Left ventricle myocardium inferior (tissue), 1 donor: ENCODE results near the gene CFAP73. TPM values are rescaled to one million over a fixed set of nuclear protein-coding genes. Genes with fewer than 3 reads are reported as not detected.
A peak's percentile ranks its signal among the peaks of the same experiment; 100 is the strongest.

Experiments
- DNase-seq: peaks from one replicate; pipeline ENCODE4 v3.0.0-alpha.2; 2020
- H3K27ac ChIP-seq: fragments of 200-600 bp; replicated peaks from 2 replicates; pipeline ENCODE4 v1.8.0; 2021
- H3K27me3 ChIP-seq: fragments of 200-600 bp; 2 replicates; pipeline ENCODE4 v1.8.0; 2021; ENCODE audit warnings: low read depth
- H3K36me3 ChIP-seq: fragments of 200-600 bp; 2 replicates; pipeline ENCODE4 v1.8.0; 2021
- H3K4me1 ChIP-seq: fragments of 200-600 bp; 2 replicates; pipeline ENCODE4 v1.8.0; 2021
- H3K4me3 ChIP-seq: fragments of 200-600 bp; 2 replicates; pipeline ENCODE4 v1.8.0; 2021; ENCODE audit warnings: mild to moderate bottlenecking, moderate library complexity
- H3K9me3 ChIP-seq: fragments of 200-600 bp; replicated peaks from 2 replicates; pipeline ENCODE4 v1.8.0; 2021
- intact Hi-C: fragments of 100-400 bp; cut with micrococcal nuclease; formaldehyde crosslinking; loops from one replicate; pipeline ENCODE4 v1.11.0; 2022
- total RNA-seq: library from RNA; stranded (reverse); fragmentation: NEBNext Ultra II Directional; extraction: Animal tissue kit (Norgen Biotek cat#: 25700); gene quantifications from one replicate; pipeline ENCODE4 v1.2.1, GENCODE V29; 2021
- TF ChIP-seq, protein P1 (sequence below): fragments of 200-600 bp; IDR thresholded peaks from 2 replicates; pipeline ENCODE4 v1.8.0; 2021; ENCODE audit warnings: antibody characterized with exemption, mild to moderate bottlenecking, borderline replicate concordance
- donor health status: DM: no; HTN: yes; CAD: no; lungs with severe emphysema.

The CFAP73 gene
- total RNA-seq, 1 donor from 2014 or later: not detected

- Histone ChIP-seq H3K36me3 (peaks cover 30% of the 10 kb centered on the region), H3K27ac (no peak overlapping the region), H3K4me3 (no peak overlapping the region), H3K27me3 (no peaks in the 10 kb centered on the region), H3K4me1 (peaks cover 42% of the 10 kb centered on the region), H3K9me3 (no peaks in the 10 kb centered on the region)
- TF ChIP-seq, protein P1, sequence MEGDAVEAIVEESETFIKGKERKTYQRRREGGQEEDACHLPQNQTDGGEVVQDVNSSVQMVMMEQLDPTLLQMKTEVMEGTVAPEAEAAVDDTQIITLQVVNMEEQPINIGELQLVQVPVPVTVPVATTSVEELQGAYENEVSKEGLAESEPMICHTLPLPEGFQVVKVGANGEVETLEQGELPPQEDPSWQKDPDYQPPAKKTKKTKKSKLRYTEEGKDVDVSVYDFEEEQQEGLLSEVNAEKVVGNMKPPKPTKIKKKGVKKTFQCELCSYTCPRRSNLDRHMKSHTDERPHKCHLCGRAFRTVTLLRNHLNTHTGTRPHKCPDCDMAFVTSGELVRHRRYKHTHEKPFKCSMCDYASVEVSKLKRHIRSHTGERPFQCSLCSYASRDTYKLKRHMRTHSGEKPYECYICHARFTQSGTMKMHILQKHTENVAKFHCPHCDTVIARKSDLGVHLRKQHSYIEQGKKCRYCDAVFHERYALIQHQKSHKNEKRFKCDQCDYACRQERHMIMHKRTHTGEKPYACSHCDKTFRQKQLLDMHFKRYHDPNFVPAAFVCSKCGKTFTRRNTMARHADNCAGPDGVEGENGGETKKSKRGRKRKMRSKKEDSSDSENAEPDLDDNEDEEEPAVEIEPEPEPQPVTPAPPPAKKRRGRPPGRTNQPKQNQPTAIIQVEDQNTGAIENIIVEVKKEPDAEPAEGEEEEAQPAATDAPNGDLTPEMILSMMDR: no peak
- DNase-seq: no peak
- intact Hi-C loops: no loop called here
Observed at GRCh38 chr12:113190761-113191160, 41.2 kb downstream of the CFAP73 start.

DNA sequence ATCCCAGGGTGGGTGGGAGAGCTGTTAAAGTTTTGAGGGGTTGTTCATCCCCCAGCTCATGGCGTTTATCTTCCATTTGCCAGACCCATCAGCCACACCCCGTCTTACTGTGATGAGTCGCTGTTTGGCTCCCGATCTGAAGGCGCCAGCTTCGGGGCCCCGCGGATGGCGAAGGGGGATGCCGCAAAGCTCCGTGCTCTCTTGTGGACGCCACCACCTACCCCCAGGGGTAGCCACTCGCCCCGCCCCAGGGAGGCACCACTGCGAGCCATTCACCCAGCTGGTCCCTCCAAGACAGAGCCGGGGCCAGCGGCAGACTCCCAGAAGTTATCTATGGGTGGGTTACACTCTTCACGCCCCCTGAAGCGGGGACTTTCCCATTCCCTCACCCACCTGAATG, 41.7 kb downstream of the CFAP73 start:
- Histone ChIP-seq H3K9me3 (no peaks in the 10 kb centered on the region), H3K27ac (no peak overlapping the region), H3K36me3 (peaks cover 30% of the 10 kb centered on the region), H3K4me3 (no peak overlapping the region), H3K4me1 (peaks cover 37% of the 10 kb centered on the region), H3K27me3 (no peaks in the 10 kb centered on the region)
- intact Hi-C loops: no loop called here
- DNase-seq: no peak
- TF ChIP-seq, protein P1: no peak

DNA sequence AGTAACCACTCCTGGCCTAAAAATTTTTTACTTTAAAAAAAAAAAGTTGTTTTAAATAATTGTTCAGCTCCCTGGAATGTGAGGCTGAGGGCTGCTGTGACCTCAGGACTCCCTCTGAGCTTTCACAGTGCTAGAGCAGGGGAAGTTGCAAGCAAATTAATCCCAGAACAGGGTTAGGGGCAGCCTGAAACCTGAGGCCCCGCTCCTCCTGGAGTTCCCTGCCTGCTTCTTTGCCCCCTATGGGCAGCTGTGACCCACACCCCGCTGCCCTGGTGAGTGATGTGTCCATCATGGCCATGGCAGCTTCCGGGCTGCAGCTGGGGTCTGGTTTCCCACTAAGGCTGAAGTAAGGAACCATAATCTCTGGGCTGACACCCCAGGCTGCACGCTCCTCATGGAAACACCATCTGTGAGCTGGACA, 45.5 kb downstream of the CFAP73 start:
- Histone ChIP-seq H3K9me3 (no peaks in the 10 kb centered on the region), H3K27me3 (no peaks in the 10 kb centered on the region), H3K36me3 (peaks cover 24% of the 10 kb centered on the region), H3K4me3 (no peak overlapping the region), H3K27ac (peak overlapping the region; percentile 66), H3K4me1 (peaks cover 24% of the 10 kb centered on the region)
- intact Hi-C loops: no loop called here
- no peak for DNase-seq
- TF ChIP-seq, protein P1: no peak

DNA sequence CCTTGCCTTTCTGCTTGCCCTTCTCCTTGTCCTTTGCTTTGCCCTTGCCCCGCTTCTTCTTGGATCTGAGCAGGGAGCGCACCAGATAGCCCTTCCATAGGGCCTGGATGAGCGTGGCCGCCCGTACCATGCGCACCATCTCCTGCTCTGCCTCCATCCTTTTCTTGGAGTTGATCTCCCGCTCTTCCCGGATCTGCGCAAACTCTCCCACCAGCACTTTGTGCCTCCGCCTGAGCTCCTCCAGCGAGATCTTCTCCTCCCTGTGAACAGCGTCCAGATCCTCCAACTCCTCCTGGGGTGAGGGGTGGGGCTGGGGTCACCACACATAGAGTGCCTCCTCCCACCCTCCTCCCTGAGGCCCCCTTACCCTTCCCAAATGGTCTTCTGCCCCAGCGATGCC, 46.1 kb downstream of the CFAP73 start:
- DNase-seq: no peak
- Histone ChIP-seq H3K36me3 (peaks cover 18% of the 10 kb centered on the region), H3K4me1 (peaks cover 24% of the 10 kb centered on the region), H3K9me3 (no peaks in the 10 kb centered on the region), H3K27me3 (no peaks in the 10 kb centered on the region), H3K27ac (no peak overlapping the region), H3K4me3 (no peak overlapping the region)
- TF ChIP-seq, protein P1: no peak
- intact Hi-C loops: no loop called here

- intact Hi-C loops: no loop called here
- peaks cover 8% of the 10 kb centered on the region for H3K36me3 ChIP-seq
- no peak overlapping the region for H3K4me3 ChIP-seq
- no peak for DNase-seq
- H3K27me3 ChIP-seq: no peaks in the 10 kb centered on the region
- H3K4me1 ChIP-seq: peaks cover 31% of the 10 kb centered on the region
- no peaks in the 10 kb centered on the region for H3K9me3 ChIP-seq
- H3K27ac ChIP-seq: no peak overlapping the region
- TF ChIP-seq, protein P1: no peak
Observed at GRCh38 chr12:113196582-113196981, 47.1 kb downstream of the CFAP73 start.

- H3K4me3 ChIP-seq: no peak overlapping the region
- no peaks in the 10 kb centered on the region for H3K27me3 ChIP-seq
- no peak overlapping the region for H3K27ac ChIP-seq
- H3K9me3 ChIP-seq: no peaks in the 10 kb centered on the region
- peak; percentile 58 for DNase-seq
- peaks cover 4% of the 10 kb centered on the region for H3K36me3 ChIP-seq
- intact Hi-C loops: no loop called here
- peaks cover 31% of the 10 kb centered on the region for H3K4me1 ChIP-seq
- TF ChIP-seq, protein P1: peak; percentile 82
Observed at GRCh38 chr12:113196990-113197389, 47.5 kb downstream of the CFAP73 start.
